Coronary artery (tissue), 2 donors: ENCODE results near the gene SIGLECL1.
A peak's percentile ranks its signal among the peaks of the same experiment; 100 is the strongest.

Experiments used
- DNase-seq: peaks from one replicate; pipeline ENCODE4 v3.0.0-alpha.2; 2017; ENCODE audit warnings: low spot score
- H3K27ac ChIP-seq, 2 donors: fragments of 200-600 bp; sonication (generic); one replicate each; pipeline ENCODE4 v1.5.1; 2016 to 2019
- H3K4me3 ChIP-seq: fragments of 200-600 bp; sonication (generic); 2 replicates; pipeline ENCODE4 v1.5.1; 2016; ENCODE audit warnings: mild to moderate bottlenecking, moderate library complexity
- CTCF ChIP-seq: fragments of 200-600 bp; sonication (generic); IDR thresholded peaks from one replicate; pipeline ENCODE4 v1.5.1; 2019; ENCODE audit warnings: antibody characterized with exemption

Gene SIGLECL1

DNA sequence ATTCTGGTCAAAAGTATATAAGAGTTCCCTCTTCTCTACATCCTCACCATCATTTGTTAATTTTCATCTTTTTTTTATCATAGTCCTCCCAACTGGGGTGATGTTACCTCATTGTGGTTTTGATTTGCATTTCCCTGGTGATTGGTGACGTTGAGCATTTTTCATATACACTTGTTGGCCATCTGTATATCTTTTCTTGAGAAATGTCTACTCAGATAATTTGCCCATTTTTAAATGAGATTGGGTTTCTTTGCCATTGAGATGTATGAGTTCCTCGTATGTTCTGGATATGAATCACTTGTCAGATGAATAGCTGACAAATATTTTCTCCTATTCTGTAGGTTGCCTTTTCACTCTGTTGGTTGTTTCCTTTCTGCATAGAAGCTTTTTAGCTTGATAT lies 23.6 kb upstream of the SIGLECL1 start:
- no peak for DNase-seq
- no peak for TF ChIP-seq CTCF
- no peak overlapping the region for H3K27ac ChIP-seq
- no peak overlapping the region for H3K4me3 ChIP-seq

DNA sequence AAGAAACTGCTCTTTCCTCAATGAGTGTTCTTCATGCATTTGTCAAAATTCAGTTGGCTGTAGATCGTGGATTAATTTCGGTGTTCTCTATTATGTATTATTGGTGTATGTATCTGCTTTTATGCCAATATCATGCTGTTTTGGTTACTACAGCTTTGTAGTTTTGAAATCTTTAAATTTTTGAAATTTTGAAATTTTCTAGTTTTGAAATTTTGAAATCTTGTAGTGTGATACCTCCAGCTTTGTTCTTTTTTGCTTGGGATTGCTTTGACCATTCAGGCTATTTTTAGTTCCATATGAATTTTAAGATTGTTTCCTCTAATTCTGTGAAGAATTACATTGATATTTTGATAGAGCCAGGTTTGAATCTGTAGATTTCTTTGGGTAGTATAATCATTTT lies 22.9 kb upstream of the SIGLECL1 start:
- DNase-seq, result no peak
- H3K27ac ChIP-seq, result no peak overlapping the region
- TF ChIP-seq CTCF, result no peak
- no peak overlapping the region for H3K4me3 ChIP-seq

- DNase-seq, result no peak
- Histone ChIP-seq H3K4me3 (no peak overlapping the region), H3K27ac (no peak overlapping the region)
- TF ChIP-seq CTCF, result no peak
Observed at GRCh38 chr19:51240866-51241265, 10.0 kb upstream of the SIGLECL1 start.

- no peak for TF ChIP-seq CTCF
- Histone ChIP-seq H3K4me3 (no peak overlapping the region), H3K27ac (no peak overlapping the region)
- no peak for DNase-seq
Observed at GRCh38 chr19:51242881-51243630, 7.8 kb upstream of the SIGLECL1 start.

- Histone ChIP-seq H3K27ac (no peak overlapping the region), H3K4me3 (no peak overlapping the region)
- TF ChIP-seq CTCF, result no peak
- no peak for DNase-seq
Observed at GRCh38 chr19:51246164-51246552, 4.7 kb upstream of the SIGLECL1 start.

DNA sequence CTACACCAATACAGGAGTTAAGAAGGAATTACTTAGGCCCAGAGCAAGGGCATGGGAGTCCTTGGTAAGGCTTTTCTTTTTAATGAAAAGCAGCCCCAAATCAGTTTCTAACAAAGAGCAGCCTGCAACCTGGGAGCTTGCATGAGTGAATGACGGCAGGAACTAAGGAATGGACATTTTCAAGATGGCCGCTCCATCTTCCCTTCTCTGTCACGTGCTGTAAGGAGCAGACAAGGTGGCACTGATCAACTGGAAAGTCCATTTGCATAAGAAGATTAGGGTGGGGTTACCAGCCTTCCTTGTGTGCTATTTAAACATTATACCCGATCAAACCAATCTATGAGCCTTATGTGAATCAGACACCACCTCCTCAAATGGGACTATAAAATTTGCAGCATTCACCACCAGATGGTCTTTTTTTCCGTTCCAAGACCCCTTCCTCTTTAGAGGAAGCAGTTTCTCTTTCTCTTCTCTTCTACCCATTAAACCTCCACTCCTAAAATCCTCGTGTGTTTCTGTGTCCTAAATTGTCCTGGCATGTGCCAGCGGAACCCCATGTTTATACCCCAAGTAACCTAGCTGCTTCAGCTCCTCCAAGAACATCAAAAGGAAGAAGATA lies 2.8 kb upstream of the SIGLECL1 start:
- TF ChIP-seq CTCF, result no peak
- DNase-seq, result no peak
- no peak overlapping the region for H3K27ac ChIP-seq
- no peak overlapping the region for H3K4me3 ChIP-seq

- no peak overlapping the region for H3K27ac ChIP-seq
- no peak for TF ChIP-seq CTCF
- peak; percentile 31 for DNase-seq
- no peak overlapping the region for H3K4me3 ChIP-seq
Observed at GRCh38 chr19:51251468-51251820, 564 bp downstream of the SIGLECL1 start.
